ENCODE measurements around the gene KIAA1958.

DNA sequence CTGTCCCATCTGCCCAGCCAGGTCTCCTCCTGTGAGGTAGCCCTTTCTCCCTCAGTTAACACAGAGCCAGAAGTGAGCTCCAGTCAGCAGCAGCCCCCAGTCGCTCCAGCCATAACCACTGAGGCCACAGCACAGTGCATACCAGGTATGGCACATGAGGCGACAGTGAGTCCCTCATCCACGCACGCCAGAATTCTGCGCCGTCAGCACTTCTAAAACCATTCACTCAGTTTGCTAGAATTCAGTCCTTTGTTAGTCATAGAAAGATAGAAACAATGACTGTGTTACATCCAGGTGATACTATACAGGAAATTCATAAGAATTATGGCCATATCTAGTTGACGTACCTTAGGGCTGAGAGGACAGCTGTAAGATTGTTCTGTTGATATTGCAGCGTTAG, 88.5 kb downstream of the KIAA1958 start:
- TF ChIP-seq, protein P1, sequence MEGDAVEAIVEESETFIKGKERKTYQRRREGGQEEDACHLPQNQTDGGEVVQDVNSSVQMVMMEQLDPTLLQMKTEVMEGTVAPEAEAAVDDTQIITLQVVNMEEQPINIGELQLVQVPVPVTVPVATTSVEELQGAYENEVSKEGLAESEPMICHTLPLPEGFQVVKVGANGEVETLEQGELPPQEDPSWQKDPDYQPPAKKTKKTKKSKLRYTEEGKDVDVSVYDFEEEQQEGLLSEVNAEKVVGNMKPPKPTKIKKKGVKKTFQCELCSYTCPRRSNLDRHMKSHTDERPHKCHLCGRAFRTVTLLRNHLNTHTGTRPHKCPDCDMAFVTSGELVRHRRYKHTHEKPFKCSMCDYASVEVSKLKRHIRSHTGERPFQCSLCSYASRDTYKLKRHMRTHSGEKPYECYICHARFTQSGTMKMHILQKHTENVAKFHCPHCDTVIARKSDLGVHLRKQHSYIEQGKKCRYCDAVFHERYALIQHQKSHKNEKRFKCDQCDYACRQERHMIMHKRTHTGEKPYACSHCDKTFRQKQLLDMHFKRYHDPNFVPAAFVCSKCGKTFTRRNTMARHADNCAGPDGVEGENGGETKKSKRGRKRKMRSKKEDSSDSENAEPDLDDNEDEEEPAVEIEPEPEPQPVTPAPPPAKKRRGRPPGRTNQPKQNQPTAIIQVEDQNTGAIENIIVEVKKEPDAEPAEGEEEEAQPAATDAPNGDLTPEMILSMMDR (IDR thresholded peaks at IDR 0.05), result no peak
- TF ChIP-seq POLR2A (IDR thresholded peaks at IDR 0.05), result no peak
